DOHH2 (cell line): ENCODE data around the gene DYNC1I1.

Experiments used
- H3F3A ChIP-seq: fragments of 200-600 bp; sonication (generic), shearing (Covaris generic); 2 replicates; pipeline ENCODE4 v1.6.0; 2016; ENCODE audit warnings: antibody characterized with exemption, mild to moderate bottlenecking; ENCODE audit not compliant: control insufficient read depth, insufficient read depth
- H3K27ac ChIP-seq: fragments of 200-600 bp; sonication (generic); 2 replicates; pipeline ENCODE4 v1.5.1; 2014; ENCODE audit warnings: low read depth, mild to moderate bottlenecking, low read length, moderate library complexity
- H3K27me3 ChIP-seq: fragments of 200-600 bp; sonication (generic); 2 replicates; pipeline ENCODE4 v1.6.1; 2014; ENCODE audit warnings: mild to moderate bottlenecking, low read length, mixed read lengths; ENCODE audit not compliant: control insufficient read depth
- H3K36me3 ChIP-seq: fragments of 200-600 bp; sonication (generic); 2 replicates; pipeline ENCODE4 v1.6.1; 2014; ENCODE audit warnings: mild to moderate bottlenecking, low read length, moderate library complexity, mixed read lengths; ENCODE audit not compliant: control insufficient read depth
- H3K4me1 ChIP-seq: fragments of 200-600 bp; sonication (generic); 2 replicates; pipeline ENCODE4 v1.6.1; 2014; ENCODE audit warnings: mild to moderate bottlenecking, low read length, mixed read lengths; ENCODE audit not compliant: control insufficient read depth
- H3K4me2 ChIP-seq: fragments of 200-600 bp; sonication (generic); 2 replicates; pipeline ENCODE4 v1.6.0; 2014; ENCODE audit warnings: mild to moderate bottlenecking, low read length, moderate library complexity
- H3K4me3 ChIP-seq: fragments of 200-600 bp; sonication (generic); 2 replicates; pipeline ENCODE4 v1.5.1; 2014; ENCODE audit warnings: mild to moderate bottlenecking, low read length, mixed read lengths
- H3K79me2 ChIP-seq: fragments of 200-600 bp; sonication (generic); 2 replicates; pipeline ENCODE4 v1.6.1; 2014; ENCODE audit warnings: mild to moderate bottlenecking, low read length, mixed read lengths; ENCODE audit not compliant: control insufficient read depth
- H3K9me2 ChIP-seq: fragments of 200-600 bp; sonication (generic); replicated peaks from 2 replicates; pipeline ENCODE4 v1.6.1; 2014; ENCODE audit warnings: mild to moderate bottlenecking, low read length, mixed read lengths; ENCODE audit not compliant: control insufficient read depth
- H3K9me3 ChIP-seq: fragments of 200-600 bp; sonication (generic); 2 replicates; pipeline ENCODE4 v1.6.1; 2014; ENCODE audit warnings: antibody characterized with exemption, low read length, mixed read lengths; ENCODE audit not compliant: control insufficient read depth, insufficient read depth
- H4K20me1 ChIP-seq: fragments of 200-600 bp; sonication (generic); 2 replicates; pipeline ENCODE4 v1.6.0; 2014; ENCODE audit warnings: low read depth, mild to moderate bottlenecking, antibody characterized with exemption, low read length, moderate library complexity; ENCODE audit not compliant: control insufficient read depth, insufficient read depth
- EZH2phosphoT487 ChIP-seq: fragments of 200-600 bp; sonication (generic); IDR thresholded peaks from 2 replicates; pipeline ENCODE4 v1.6.1; 2017; ENCODE audit warnings: borderline replicate concordance, mild to moderate bottlenecking, antibody characterized with exemption, low read length, moderate library complexity, mixed read lengths
- TF ChIP-seq, protein P1 (sequence below): fragments of 200-600 bp; sonication (generic); IDR thresholded peaks from one replicate; pipeline ENCODE4 v1.5.1; 2014; ENCODE audit warnings: antibody characterized with exemption, mild to moderate bottlenecking, low read depth, low read length; ENCODE audit not compliant: poor library complexity, severe bottlenecking

Gene DYNC1I1

DNA sequence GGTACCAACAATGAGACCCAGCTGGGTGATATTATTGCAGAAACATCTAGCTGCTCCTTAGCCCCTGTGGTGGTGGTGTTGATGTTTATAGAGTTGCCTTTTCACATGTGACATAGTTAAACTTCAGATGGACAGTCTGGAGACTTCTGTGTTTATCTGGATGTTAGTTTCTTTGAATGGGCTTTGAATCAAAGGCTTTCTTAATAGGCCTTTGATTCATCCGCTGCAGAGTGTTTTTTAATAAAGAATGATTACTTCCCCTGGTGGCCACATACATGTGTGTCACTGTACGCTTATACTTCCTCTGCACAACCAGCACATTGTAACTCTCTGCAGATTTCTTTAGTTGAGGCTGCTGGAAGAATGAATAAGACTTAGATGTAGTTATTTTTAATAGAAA lies 221.0 kb downstream of the DYNC1I1 start:
- Histone ChIP-seq H3F3A (no peaks in the 10 kb centered on the region), H3K27me3 (no peaks in the 10 kb centered on the region), H3K4me1 (no peaks in the 10 kb centered on the region), H3K79me2 (no peaks in the 10 kb centered on the region), H3K36me3 (no peaks in the 10 kb centered on the region), H3K4me3 (no peak overlapping the region), H3K9me3 (no peaks in the 10 kb centered on the region), H3K9me2 (no peaks in the 10 kb centered on the region), H4K20me1 (no peaks in the 10 kb centered on the region), H3K4me2 (no peak overlapping the region), H3K27ac (no peak overlapping the region)
- TF ChIP-seq EZH2phosphoT487 = no peak
- TF ChIP-seq, protein P1, sequence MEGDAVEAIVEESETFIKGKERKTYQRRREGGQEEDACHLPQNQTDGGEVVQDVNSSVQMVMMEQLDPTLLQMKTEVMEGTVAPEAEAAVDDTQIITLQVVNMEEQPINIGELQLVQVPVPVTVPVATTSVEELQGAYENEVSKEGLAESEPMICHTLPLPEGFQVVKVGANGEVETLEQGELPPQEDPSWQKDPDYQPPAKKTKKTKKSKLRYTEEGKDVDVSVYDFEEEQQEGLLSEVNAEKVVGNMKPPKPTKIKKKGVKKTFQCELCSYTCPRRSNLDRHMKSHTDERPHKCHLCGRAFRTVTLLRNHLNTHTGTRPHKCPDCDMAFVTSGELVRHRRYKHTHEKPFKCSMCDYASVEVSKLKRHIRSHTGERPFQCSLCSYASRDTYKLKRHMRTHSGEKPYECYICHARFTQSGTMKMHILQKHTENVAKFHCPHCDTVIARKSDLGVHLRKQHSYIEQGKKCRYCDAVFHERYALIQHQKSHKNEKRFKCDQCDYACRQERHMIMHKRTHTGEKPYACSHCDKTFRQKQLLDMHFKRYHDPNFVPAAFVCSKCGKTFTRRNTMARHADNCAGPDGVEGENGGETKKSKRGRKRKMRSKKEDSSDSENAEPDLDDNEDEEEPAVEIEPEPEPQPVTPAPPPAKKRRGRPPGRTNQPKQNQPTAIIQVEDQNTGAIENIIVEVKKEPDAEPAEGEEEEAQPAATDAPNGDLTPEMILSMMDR = no peak

DNA sequence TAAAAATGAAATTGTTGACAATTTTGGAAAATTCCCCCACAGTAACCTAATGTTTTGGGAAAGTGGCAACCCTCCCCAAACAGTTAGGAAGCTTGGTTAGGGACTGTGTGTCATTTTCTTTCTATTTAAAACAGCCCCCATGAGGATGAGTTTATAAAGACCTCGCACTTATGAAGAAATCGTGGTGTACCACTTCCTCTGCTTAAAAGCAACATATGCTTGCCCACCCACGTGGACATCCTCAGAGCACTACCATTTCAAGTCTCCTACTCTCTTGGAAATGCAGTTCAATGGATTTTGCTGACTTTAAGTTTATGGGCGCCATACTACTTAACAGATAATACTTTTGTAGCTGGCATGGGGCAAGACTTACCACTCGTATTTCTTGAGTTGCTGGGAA lies 223.8 kb downstream of the DYNC1I1 start:
- Histone ChIP-seq H3K4me1 (no peaks in the 10 kb centered on the region), H3K27me3 (0 out of 2 replicates have a peak, but pooled peaks cover 2% of the 10 kb centered on the region), H3K36me3 (no peaks in the 10 kb centered on the region), H3K4me3 (no peak overlapping the region), H3F3A (no peaks in the 10 kb centered on the region), H3K9me2 (no peaks in the 10 kb centered on the region), H3K9me3 (no peaks in the 10 kb centered on the region), H3K79me2 (no peaks in the 10 kb centered on the region), H3K27ac (no peak overlapping the region), H3K4me2 (no peak overlapping the region), H4K20me1 (no peaks in the 10 kb centered on the region)
- TF ChIP-seq, protein P1 = no peak
- no peak for TF ChIP-seq EZH2phosphoT487

DNA sequence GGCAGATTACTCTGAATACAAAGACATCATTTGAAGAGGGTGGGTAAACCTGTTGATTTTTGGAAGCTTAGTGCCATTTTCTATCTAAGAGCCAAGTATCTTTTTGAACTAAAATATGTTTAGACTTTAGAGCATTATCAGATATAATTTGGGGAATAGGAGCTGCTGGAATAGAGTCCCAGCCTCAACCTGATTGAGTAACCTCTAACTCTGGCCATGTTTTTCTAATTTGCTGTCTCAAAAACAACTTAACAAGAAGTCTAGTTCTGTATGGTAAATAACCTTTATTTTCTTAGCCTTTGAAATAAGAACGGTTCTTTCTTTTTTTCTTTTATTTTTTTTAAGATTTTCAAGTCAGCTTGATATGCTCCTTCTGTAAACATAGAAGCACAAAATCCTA lies 224.5 kb downstream of the DYNC1I1 start:
- TF ChIP-seq, protein P1 = no peak
- no peak for TF ChIP-seq EZH2phosphoT487
- H3F3A ChIP-seq = no peaks in the 10 kb centered on the region
- no peak overlapping the region for H3K27ac ChIP-seq
- no peaks in the 10 kb centered on the region for H3K4me1 ChIP-seq
- H3K4me2 ChIP-seq = no peak overlapping the region
- H3K36me3 ChIP-seq = no peaks in the 10 kb centered on the region
- no peak overlapping the region for H3K4me3 ChIP-seq
- no peaks in the 10 kb centered on the region for H3K79me2 ChIP-seq
- 0 out of 2 replicates have a peak, but pooled peaks cover 2% of the 10 kb centered on the region for H3K27me3 ChIP-seq
- no peaks in the 10 kb centered on the region for H4K20me1 ChIP-seq
- H3K9me3 ChIP-seq = no peaks in the 10 kb centered on the region
- no peaks in the 10 kb centered on the region for H3K9me2 ChIP-seq
